Prostate gland (tissue), 2 donors: ENCODE data around the gene JAKMIP1.

Experiments
- POLR2A ChIP-seq: fragments of 450-650 bp; IDR thresholded peaks from one replicate; pipeline ENCODE4 v1.6.1; 2016; ENCODE audit warnings: antibody characterized with exemption, mild to moderate bottlenecking
- POLR2AphosphoS5 ChIP-seq: sonication (generic); formaldehyde crosslinking; IDR thresholded peaks from one replicate; pipeline ENCODE4 v1.6.1; 2017; ENCODE audit warnings: antibody characterized with exemption
- TF ChIP-seq, protein P1 (sequence below), 4 experiments: fragments of 200-600 bp in 2 of 4; fragments of 450-650 bp in 2 of 4; sonication (generic) in 2 of 4; IDR thresholded peaks; 1 replicate in 3 of 4; 2 replicates in 1 of 4; pipeline ENCODE4 v1.5.1; 2016 to 2019; ENCODE audit warnings: antibody characterized with exemption in 4 of 4, mild to moderate bottlenecking in 2 of 4, moderate library complexity in 2 of 4

DNA sequence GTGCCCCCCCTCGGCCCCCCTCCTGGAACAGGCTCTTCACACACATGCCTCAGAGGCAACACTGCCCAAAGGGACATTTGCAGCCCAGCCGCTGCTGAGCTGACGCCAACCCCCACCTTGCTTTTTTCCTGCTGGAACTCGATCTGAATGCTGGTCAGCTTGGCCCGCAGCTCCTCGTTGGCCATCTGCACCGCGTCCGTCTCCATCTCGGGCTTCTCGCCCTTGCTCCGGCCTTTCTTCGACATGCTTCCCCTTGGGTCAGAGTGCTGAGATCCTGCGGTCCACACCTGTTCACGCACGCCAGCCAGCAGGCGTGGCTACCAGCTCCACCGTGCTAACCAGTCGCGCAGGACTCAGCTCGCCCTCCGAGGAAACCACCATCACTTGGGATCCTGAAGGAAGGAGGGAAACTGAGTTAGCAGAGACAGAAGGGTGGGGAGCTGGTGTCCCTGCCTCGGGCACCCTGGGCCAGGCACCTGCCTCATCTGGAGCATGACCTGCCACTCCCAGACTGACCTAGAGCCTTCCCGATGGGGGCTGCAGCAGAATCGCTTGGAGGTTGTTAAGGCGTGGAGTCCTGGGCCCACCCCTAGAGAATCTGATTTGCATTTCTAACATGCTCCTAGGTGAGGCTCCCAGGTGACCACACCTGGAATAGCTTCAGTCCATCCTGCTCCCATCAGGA, 87.6 kb downstream of the JAKMIP1 start:
- TF ChIP-seq, protein P1, sequence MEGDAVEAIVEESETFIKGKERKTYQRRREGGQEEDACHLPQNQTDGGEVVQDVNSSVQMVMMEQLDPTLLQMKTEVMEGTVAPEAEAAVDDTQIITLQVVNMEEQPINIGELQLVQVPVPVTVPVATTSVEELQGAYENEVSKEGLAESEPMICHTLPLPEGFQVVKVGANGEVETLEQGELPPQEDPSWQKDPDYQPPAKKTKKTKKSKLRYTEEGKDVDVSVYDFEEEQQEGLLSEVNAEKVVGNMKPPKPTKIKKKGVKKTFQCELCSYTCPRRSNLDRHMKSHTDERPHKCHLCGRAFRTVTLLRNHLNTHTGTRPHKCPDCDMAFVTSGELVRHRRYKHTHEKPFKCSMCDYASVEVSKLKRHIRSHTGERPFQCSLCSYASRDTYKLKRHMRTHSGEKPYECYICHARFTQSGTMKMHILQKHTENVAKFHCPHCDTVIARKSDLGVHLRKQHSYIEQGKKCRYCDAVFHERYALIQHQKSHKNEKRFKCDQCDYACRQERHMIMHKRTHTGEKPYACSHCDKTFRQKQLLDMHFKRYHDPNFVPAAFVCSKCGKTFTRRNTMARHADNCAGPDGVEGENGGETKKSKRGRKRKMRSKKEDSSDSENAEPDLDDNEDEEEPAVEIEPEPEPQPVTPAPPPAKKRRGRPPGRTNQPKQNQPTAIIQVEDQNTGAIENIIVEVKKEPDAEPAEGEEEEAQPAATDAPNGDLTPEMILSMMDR (IDR thresholded peaks at IDR 0.05), result no peak
- TF ChIP-seq POLR2A, result no peak
- no peak for TF ChIP-seq POLR2AphosphoS5
